HG02943 (cell line): ENCODE results near the gene PRPF40A.

ENCODE experiments used
- ATAC-seq: cut with Tn5 transposase; IDR thresholded peaks from one replicate; pipeline ENCODE4 v1.9.1; 2021; ENCODE audit warnings: mild to moderate bottlenecking, low read depth, moderate library complexity; ENCODE audit not compliant: unreplicated experiment

Gene PRPF40A

GRCh38 chr2:152623076-152623740 lies 94.1 kb downstream of the PRPF40A start:
- ATAC-seq, result no peak

DNA sequence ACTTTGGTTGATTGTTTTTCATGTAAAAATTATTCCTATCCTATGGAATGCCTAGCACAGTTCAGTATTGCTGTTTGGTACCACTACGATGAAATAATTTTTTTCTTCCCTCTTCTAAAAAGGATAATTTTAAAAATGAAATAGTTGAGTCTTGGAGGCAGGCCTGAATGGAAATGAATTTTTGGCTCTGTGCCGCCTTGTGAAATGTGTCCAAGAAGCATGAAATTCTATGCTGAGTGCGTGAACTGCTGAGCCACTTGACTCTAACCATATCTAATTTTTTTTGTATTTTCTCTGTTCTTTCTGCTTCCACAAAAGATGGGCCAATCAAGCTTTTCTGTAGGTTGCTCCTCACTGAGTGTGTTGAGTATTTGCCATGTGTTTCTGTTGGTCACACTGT lies 95.0 kb downstream of the PRPF40A start:
- ATAC-seq, result no peak

DNA sequence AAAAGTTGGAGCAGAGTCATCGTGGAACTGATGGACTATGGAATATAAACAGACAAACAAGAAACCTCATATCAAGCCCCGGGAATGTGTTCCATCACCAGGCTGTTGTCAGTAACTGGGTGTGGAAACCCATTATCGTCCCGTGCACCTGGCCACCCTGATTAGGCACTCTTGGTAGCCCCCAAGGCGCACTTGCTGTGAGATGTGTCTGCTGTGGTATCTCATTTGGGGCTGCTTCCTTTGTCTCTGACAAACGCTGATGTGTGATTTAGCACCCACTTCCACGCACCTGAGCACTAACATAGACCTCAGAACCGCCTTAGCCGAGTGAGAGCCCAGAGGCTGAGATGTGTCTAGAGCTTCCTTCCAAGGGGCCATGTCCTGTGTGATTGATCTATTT lies 96.3 kb downstream of the PRPF40A start:
- ATAC-seq, result no peak

GRCh38 chr2:152620208-152620607 lies 97.1 kb downstream of the PRPF40A start:
- ATAC-seq, result no peak

GRCh38 chr2:152618193-152618564 lies 99.1 kb downstream of the PRPF40A start:
- no peak for ATAC-seq

- no peak for ATAC-seq
Observed at GRCh38 chr2:152617456-152618192, 99.6 kb downstream of the PRPF40A start.

DNA sequence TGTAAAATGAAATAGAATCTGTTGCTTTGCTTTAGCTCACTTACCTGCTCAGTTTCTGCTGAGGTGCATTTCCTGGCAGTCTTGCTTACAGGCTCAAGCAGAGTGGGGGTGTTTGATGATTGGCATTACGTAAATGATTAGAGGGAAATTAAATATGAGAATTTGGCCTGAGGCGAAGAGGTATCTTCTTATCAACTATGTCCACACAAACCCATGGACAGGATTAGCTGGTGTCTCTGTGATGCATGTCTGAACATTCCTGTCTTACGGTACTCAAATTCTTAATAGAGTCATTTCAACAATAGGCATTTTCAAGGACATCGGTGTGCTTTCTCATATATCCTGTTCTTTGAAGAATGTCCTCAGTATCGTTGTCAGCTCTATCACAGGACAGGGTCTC lies 102.1 kb downstream of the PRPF40A start:
- no peak for ATAC-seq

GRCh38 chr2:152613235-152613634 lies 104.0 kb downstream of the PRPF40A start:
- no peak for ATAC-seq

DNA sequence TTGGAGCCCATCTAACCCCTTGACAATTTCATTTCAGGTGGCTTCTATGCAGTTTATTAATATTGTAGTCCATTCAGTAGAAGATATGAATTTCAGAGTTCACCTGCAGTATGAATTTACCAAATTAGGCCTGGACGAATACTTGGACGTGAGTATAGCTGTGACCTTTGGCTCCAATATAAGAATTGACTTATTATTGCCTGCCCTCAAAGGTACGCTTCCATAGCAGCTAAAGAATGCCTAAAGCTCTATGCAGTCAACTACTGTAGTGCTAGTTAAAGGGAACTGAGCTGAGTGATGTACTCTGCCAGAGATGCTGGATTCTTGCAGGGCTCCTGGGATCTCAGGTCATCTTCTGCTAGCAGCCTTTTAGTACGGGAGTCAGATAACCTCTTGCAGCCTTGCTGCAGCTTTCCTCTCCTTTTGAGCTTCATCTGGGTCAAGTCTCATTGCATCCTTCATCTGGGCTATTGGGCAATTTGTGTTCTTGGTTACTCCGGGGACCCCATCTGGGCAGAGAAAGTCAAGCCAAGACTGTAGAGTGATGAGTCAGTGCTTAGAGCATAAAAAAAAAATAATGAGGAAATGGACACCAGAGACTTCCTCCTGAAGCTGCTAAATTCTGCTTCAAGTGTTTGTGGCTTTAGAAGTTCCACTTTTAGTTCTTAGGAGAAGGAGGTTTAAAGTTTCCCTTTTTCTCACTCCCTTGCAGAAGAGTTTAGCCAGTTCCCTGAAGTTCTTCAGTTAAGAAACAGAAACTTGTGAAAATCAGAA lies 105.6 kb downstream of the PRPF40A start:
- ATAC-seq, result peak; percentile 77

DNA sequence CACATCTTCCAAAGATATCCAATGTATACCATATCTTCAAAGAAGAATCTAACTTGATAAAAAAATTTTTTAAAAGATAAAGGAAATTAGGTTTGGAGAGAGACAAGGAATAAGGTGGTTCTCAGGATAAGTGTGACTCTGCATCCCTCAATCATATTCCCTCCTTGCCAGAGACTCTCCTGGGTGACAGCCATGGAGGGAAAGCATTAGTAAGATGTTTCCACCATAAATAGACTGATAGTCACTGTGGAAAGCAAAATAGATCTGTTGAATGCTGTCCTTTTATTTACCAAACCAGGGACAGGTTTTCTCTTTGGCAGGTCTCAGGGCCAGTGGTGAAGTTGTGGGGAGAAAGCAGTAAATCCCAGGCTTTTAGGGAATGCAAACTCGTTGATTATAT lies 107.6 kb downstream of the PRPF40A start:
- ATAC-seq, result no peak

DNA sequence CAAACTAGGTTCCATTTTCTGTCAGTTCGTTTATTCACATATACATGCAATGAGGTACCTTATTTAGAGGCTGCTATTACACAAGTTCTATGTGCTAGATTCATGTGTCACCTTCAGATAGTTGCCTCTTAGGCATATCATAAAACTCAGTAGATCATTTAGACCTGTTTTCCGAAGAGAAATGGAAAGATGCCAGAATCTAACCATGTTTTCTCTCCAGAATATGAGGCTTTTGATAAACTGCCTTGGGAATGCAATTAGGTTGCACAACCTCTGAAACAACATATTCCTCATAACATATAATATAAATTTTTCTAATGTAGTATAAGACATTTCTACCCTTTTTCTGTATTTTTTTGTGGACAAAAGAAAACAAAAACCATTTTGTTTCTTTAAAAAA lies 108.1 kb downstream of the PRPF40A start:
- no peak for ATAC-seq

DNA sequence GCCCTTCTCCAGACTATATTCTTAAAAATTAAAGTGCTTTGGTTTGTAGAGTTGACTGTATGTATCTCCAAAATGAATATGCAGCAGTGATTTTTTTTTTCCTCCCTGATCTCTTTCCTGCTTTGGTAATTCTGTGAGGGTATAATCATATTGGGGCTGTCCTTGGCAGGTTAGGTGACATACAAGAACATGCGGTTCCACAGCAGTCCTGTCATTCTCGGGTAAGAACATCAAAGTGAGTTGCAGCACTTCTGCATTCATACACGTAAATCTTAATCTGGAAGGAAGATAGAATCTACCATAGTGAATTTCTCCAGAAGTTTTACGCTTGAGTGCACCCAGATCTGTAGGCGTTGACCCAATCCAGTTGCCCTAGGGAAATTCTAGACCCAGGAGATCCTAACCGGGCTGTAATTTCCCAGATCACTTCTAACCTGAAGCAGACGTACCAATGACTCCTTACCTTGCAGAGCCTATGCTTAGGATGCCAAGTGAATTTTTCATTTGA lies 109.4 kb downstream of the PRPF40A start:
- no peak for ATAC-seq

- no peak for ATAC-seq
Observed at GRCh38 chr2:152606941-152607340, 110.3 kb downstream of the PRPF40A start.

DNA sequence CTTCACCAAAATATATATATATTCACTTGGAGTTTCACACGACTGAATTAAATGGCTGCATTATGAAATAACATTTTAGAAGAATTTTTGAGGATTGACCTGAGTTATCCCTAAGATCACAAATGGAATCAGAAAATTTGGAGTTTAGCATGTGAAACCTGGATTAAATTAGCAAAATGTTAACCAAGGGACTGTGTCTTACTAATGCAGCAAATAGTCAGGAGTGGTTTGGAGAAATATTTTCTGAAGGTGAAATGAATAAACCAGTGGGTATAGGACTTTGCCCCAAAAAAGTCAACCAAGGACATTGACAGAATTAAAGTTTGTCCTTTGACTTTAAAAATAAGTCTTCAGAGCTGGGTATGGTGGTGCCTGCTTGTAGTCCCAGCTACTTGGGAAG lies 111.2 kb downstream of the PRPF40A start:
- no peak for ATAC-seq

DNA sequence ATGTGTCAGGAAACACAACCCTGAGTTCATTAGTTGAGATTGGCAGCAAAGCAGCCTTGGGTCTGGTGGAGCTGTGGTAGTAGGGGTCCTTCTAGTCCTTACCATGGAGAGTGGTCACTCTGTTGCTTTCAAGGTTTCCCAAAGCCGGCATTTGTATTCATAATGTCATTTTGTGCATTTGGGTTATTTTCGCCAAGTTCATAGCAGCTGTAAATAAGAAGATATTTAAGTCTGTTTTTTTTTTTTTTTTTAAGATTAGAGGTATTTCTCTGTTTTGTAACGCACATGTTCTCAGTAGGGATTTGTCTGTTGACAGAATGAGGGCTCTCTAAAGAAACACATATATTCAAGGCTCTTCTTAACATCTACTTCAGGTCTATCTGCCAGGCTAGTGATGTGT lies 114.1 kb downstream of the PRPF40A start:
- ATAC-seq, result no peak

GRCh38 chr2:152602750-152603149 lies 114.5 kb downstream of the PRPF40A start:
- ATAC-seq, result no peak
